K562 (cell line): ENCODE measurements around the gene POR. TPM values are rescaled to one million over a fixed set of nuclear protein-coding genes. Genes with fewer than 3 reads are reported as not detected.

Source experiments
- CEBPG ChIP-seq, 3 experiments: fragments of 200-800 bp in 1 of 3; sonication (Bioruptor generic) in 1 of 3; sonication (generic) in 1 of 3; formaldehyde crosslinking in 1 of 3; IDR thresholded peaks in 2 of 3; conservative IDR thresholded peaks in 1 of 3; 2 replicates each; pipeline versions ENCODE4 v1.6.1 to v1.8.0; 2016 to 2022; ENCODE audit warnings: missing compliant biosample characterization in 2 of 3, missing genetic modification characterization in 2 of 3, mild to moderate bottlenecking in 1 of 3, missing genetic modification reagents in 1 of 3
- CREB3 ChIP-seq: fragments of 450-650 bp; conservative IDR thresholded peaks from 2 replicates; pipeline ENCODE4 v1.6.1; 2016; ENCODE audit warnings: missing genetic modification characterization, low read depth, mild to moderate bottlenecking, missing compliant biosample characterization, moderate library complexity
- DMBX1 ChIP-seq: fragments of 250-450 bp; sonication (Bioruptor Pico); IDR thresholded peaks from 2 replicates; pipeline ENCODE4 v1.8.0; 2022; ENCODE audit warnings: inconsistent platforms, mild to moderate bottlenecking, moderate library complexity, borderline replicate concordance
- ETV6 ChIP-seq, 3 experiments: fragments of 150-350 bp in 1 of 3; sonication (generic) in 1 of 3; formaldehyde crosslinking in 1 of 3; IDR thresholded peaks; 2 replicates each; pipeline versions ENCODE4 v1.6.1 to v1.8.0; 2014 to 2022; ENCODE audit warnings: borderline replicate concordance in 2 of 3, low read depth in 2 of 3, antibody characterized with exemption in 1 of 3, low read length in 1 of 3, mild to moderate bottlenecking in 1 of 3, missing genetic modification reagents in 1 of 3
- FOXJ2 ChIP-seq: fragments of 200-800 bp; sonication (Bioruptor generic); IDR thresholded peaks from 2 replicates; pipeline ENCODE4 v1.6.1; 2016; ENCODE audit warnings: missing genetic modification characterization, missing compliant biosample characterization
- GATA2 ChIP-seq: sonication (generic); formaldehyde crosslinking; IDR thresholded peaks from 2 replicates; pipeline ENCODE4 v1.4.0; 2020; ENCODE audit warnings: mild to moderate bottlenecking, missing genetic modification reagents
- JUND ChIP-seq, 2 experiments: IDR thresholded peaks; 2 replicates in 1 of 2; 3 replicates in 1 of 2; pipeline ENCODE4 v1.6.1; 2011; ENCODE audit warnings: borderline replicate concordance in 2 of 2, low read depth in 2 of 2, low read length in 2 of 2, improper control_type of control experiment in 1 of 2, missing biosample characterization in 1 of 2, missing genetic modification characterization in 1 of 2, missing genetic modification reagents in 1 of 2
- LARP7 ChIP-seq: fragments of 450-650 bp; IDR thresholded peaks from 2 replicates; pipeline ENCODE4 v1.6.1; 2016
- NFRKB ChIP-seq: fragments of 450-650 bp; IDR thresholded peaks from 2 replicates; pipeline ENCODE4 v1.6.1; 2016; ENCODE audit warnings: low read depth
- PHTF2 ChIP-seq: fragments of 250-450 bp; sonication (Bioruptor Pico); IDR thresholded peaks from 2 replicates; pipeline ENCODE4 v1.5.0; 2021; ENCODE audit warnings: mild to moderate bottlenecking
- RBM34 ChIP-seq: fragments of 200-400 bp; formaldehyde crosslinking; IDR thresholded peaks from 2 replicates; pipeline ENCODE4 v1.6.1; 2018; ENCODE audit warnings: low read length, borderline replicate concordance; ENCODE audit not compliant: insufficient read depth
- SMARCA4 ChIP-seq: fragments of 450-650 bp; IDR thresholded peaks from 2 replicates; pipeline ENCODE4 v1.6.1; 2016
- SMC3 ChIP-seq: conservative IDR thresholded peaks from 2 replicates; pipeline ENCODE4 v1.6.1; 2011; ENCODE audit warnings: low read depth, low read length, improper control_type of control experiment; ENCODE audit not compliant: insufficient read depth
- TAF7 ChIP-seq: fragments of 450-650 bp; IDR thresholded peaks from 2 replicates; pipeline ENCODE4 v1.6.1; 2016; ENCODE audit warnings: missing genetic modification characterization, missing compliant biosample characterization
- ZBTB43 ChIP-seq: sonication (generic); formaldehyde crosslinking; IDR thresholded peaks from 2 replicates; pipeline ENCODE4 v1.8.0; 2023; ENCODE audit warnings: mild to moderate bottlenecking, missing genetic modification reagents
- ZNF140 ChIP-seq: fragments of 250-450 bp; sonication (Bioruptor Pico); IDR thresholded peaks from 2 replicates; pipeline ENCODE4 v1.8.0; 2021; ENCODE audit warnings: moderate library complexity, mild to moderate bottlenecking, inconsistent platforms
- ZNF408 ChIP-seq: fragments of 250-450 bp; sonication (Bioruptor Pico); IDR thresholded peaks from 2 replicates; pipeline ENCODE4 v1.4.0; 2020; ENCODE audit warnings: low read depth, mild to moderate bottlenecking, moderate library complexity
- polyA plus RNA-seq, 8 experiments: library from polyadenylated mRNA; depleted of rRNA in 4 of 8; stranded (reverse) in 5 of 8; unstranded in 3 of 8; fragments of >200 nt; fragmentation: Nextera tagmentation in 2 of 8; fragmentation: Illumina TruSeq in 1 of 8; extraction: Ambion mirVana in 2 of 8; extraction: Trizol in 1 of 8; gene quantifications; 2 replicates each; pipeline versions ENCODE4 v1.2.1 to v1.2.3, GENCODE V29; 2011 to 2014; ENCODE audit warnings: inconsistent platforms in 1 of 8, missing spikeins in 1 of 8
- total RNA-seq, 7 experiments: library from RNA; depleted of rRNA in 6 of 7; stranded (reverse); fragments of >200 nt in 6 of 7; fragmentation: Illumina TruSeq in 2 of 7; extraction: Trizol in 2 of 7; gene quantifications; 2 replicates each; pipeline versions ENCODE4 v1.2.1 to v1.2.3, GENCODE V29; 2011 to 2021; ENCODE audit warnings: low replicate concordance in 1 of 7
- TF ChIP-seq, protein P1 (sequence below): fragments of 450-650 bp; formaldehyde crosslinking; IDR thresholded peaks from 2 replicates; pipeline ENCODE4 v1.4.0; 2020; ENCODE audit warnings: mild to moderate bottlenecking, moderate library complexity
- TF ChIP-seq, protein P2 (sequence below), 2 experiments: IDR thresholded peaks; 2 replicates each; pipeline ENCODE4 v1.6.1; 2011; ENCODE audit warnings: borderline replicate concordance in 1 of 2, control low read depth in 1 of 2, low read depth in 1 of 2, low read length in 1 of 2, mild to moderate bottlenecking in 1 of 2, mixed read lengths in 1 of 2, moderate library complexity in 1 of 2; ENCODE audit not compliant: insufficient read depth in 1 of 2, insufficient read length in 1 of 2, poor library complexity in 1 of 2, severe bottlenecking in 1 of 2; ENCODE audit errors: extremely low read depth in 1 of 2
- TF ChIP-seq, protein P3 (sequence below), 2 experiments: fragments of 450-650 bp; IDR thresholded peaks; 2 replicates each; pipeline ENCODE4 v1.6.1; 2016

Gene POR
- total and polyA plus RNA-seq, 9 of the 15 experiments (the other 6 are each of a cell fraction or from before 2014, with no cell fraction given), result 4.7 to 142 (median 40.8) TPM

DNA sequence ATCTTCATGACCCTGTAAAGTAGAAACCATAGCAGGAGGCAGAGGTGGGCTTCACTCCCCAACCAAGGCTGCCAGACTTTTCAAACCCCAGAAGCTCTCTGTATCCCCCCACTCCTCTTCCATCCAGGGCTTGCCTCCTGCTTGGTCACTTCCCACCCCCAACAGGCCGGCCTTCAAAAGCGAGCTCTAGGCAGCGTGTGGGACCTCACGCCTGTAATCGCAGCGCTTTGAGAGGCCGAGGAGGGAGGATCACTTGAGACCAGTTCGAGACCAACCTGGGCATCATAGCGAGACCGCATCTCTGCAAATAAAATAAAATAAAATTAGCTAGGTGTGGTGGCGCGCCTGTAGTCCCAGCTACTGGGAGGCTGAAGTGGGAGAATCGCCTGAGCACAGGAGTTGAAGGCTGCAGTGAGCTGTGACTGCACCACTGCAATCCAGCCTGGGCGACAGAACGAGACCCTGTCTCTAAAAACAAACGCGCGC is 743 bp upstream of the POR start (continued):
- 0 out of 2 replicates have a peak, but pooled peaks have one; percentile 16 for TF ChIP-seq ZBTB43 (CRISPR knock-in tag)
- no peak for TF ChIP-seq SMC3
- no peak for TF ChIP-seq LARP7
- TF ChIP-seq CREB3 (tag), result no peak
- TF ChIP-seq ETV6 (IDR thresholded peaks at IDR 0.05; ENCODE audit: borderline replicate concordance in 1 of 2, low read depth in 2 of 2, low read length in 1 of 2), result no peak
- TF ChIP-seq ETV6 (CRISPR knock-in tag; IDR thresholded peaks at IDR 0.05; ENCODE audit: borderline replicate concordance), result 0 out of 2 replicates have a peak, but pooled peaks have one; percentile 43
- TF ChIP-seq NFRKB, result peak; percentile 67; the same call in 1 of the 2 replicates
- TF ChIP-seq FOXJ2 (tag), result no peak
- TF ChIP-seq TAF7 (tag), result no peak
- TF ChIP-seq, protein P1, sequence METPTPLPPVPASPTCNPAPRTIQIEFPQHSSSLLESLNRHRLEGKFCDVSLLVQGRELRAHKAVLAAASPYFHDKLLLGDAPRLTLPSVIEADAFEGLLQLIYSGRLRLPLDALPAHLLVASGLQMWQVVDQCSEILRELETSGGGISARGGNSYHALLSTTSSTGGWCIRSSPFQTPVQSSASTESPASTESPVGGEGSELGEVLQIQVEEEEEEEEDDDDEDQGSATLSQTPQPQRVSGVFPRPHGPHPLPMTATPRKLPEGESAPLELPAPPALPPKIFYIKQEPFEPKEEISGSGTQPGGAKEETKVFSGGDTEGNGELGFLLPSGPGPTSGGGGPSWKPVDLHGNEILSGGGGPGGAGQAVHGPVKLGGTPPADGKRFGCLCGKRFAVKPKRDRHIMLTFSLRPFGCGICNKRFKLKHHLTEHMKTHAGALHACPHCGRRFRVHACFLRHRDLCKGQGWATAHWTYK (CRISPR knock-in tag), result no peak
- TF ChIP-seq JUND (IDR thresholded peaks at IDR 0.05; ENCODE audit: borderline replicate concordance, low read depth, low read length), result no peak
- 0 out of 3 replicates have a peak, but pooled peaks have one; percentile 46 for TF ChIP-seq JUND (tag; IDR thresholded peaks at IDR 0.05; ENCODE audit: borderline replicate concordance, low read depth, low read length)
- no peak for TF ChIP-seq PHTF2 (CRISPR knock-in tag)
- TF ChIP-seq RBM34, result no peak
- no peak for TF ChIP-seq ZNF408
- no peak for TF ChIP-seq ZNF140 (CRISPR knock-in tag)
- TF ChIP-seq DMBX1, result no peak
- TF ChIP-seq GATA2, result no peak
- TF ChIP-seq CEBPG (CRISPR knock-in tag; IDR thresholded peaks at IDR 0.05), result 0 out of 2 replicates have a peak, but pooled peaks have one; percentile 2
- TF ChIP-seq CEBPG (tag; conservative IDR thresholded peaks at IDR 0.05 in 1 of 2, IDR thresholded peaks at IDR 0.05 in 1 of 2), result no peak
- TF ChIP-seq SMARCA4, result peak; percentile 37; the same call in 1 of the 2 replicates
- TF ChIP-seq, protein P2, sequence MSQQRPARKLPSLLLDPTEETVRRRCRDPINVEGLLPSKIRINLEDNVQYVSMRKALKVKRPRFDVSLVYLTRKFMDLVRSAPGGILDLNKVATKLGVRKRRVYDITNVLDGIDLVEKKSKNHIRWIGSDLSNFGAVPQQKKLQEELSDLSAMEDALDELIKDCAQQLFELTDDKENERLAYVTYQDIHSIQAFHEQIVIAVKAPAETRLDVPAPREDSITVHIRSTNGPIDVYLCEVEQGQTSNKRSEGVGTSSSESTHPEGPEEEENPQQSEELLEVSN (IDR thresholded peaks at IDR 0.05; ENCODE audit: borderline replicate concordance in 1 of 2, extremely low read depth in 1 of 2, insufficient read depth in 1 of 2, insufficient read length in 1 of 2, low read depth in 1 of 2, low read length in 1 of 2, poor library complexity in 1 of 2, severe bottlenecking in 1 of 2), result peak in 1 of 2 experiments; percentile 65
- TF ChIP-seq, protein P3, sequence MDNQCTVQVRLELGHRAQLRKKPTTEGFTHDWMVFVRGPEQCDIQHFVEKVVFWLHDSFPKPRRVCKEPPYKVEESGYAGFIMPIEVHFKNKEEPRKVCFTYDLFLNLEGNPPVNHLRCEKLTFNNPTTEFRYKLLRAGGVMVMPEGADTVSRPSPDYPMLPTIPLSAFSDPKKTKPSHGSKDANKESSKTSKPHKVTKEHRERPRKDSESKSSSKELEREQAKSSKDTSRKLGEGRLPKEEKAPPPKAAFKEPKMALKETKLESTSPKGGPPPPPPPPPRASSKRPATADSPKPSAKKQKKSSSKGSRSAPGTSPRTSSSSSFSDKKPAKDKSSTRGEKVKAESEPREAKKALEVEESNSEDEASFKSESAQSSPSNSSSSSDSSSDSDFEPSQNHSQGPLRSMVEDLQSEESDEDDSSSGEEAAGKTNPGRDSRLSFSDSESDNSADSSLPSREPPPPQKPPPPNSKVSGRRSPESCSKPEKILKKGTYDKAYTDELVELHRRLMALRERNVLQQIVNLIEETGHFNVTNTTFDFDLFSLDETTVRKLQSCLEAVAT (IDR thresholded peaks at IDR 0.05), result no peak
